HFFc6 (cell line): ENCODE results near the gene DOCK2. TPM values are rescaled to one million over a fixed set of nuclear protein-coding genes. Genes with fewer than 3 reads are reported as not detected.
"Not testable (repeated sequence)": the region's sequence is repeated elsewhere in the genome, so short reads cannot be mapped to it uniquely, and the experiment has no call there.

Experiments
- DNase-seq: peaks from one replicate; pipeline ENCODE4 v3.0.0-alpha.2; 2018
- H3K27ac Mint-ChIP-seq: 2 replicates; pipeline ENCODE4 v1.8.0; 2020; ENCODE audit warnings: mild to moderate bottlenecking, mixed read lengths
- H3K27me3 Mint-ChIP-seq: 2 replicates; pipeline ENCODE4 v1.8.0; 2021; ENCODE audit warnings: mild to moderate bottlenecking, moderate library complexity, mixed read lengths; ENCODE audit not compliant: insufficient read depth
- H3K36me3 Mint-ChIP-seq: 2 replicates; pipeline ENCODE4 v1.8.0; 2021; ENCODE audit warnings: low read depth, mixed read lengths
- H3K4me1 Mint-ChIP-seq: 2 replicates; pipeline ENCODE4 v1.8.0; 2020; ENCODE audit warnings: low read depth, mixed read lengths
- H3K4me3 Mint-ChIP-seq: 2 replicates; pipeline ENCODE4 v1.8.0; 2020; ENCODE audit warnings: mild to moderate bottlenecking, moderate library complexity, mixed read lengths
- H3K9me3 Mint-ChIP-seq: 2 replicates; pipeline ENCODE4 v1.8.0; 2020; ENCODE audit warnings: mild to moderate bottlenecking, mixed read lengths
- total RNA-seq, 6 experiments: library from RNA; stranded (reverse); fragmentation: NEBNext Ultra II Directional; extraction: Animal tissue kit (Norgen Biotek cat#: 25700); gene quantifications; 2 replicates in 1 of 6; 3 replicates in 5 of 6; pipeline ENCODE4 v1.2.3, GENCODE V29; 2021
- TF ChIP-seq, protein P1 (sequence below): fragments of 200-600 bp; sonication (generic); IDR thresholded peaks from 2 replicates; pipeline ENCODE4 v1.5.0; 2021; ENCODE audit warnings: antibody characterized with exemption, mild to moderate bottlenecking

The DOCK2 gene
- total RNA-seq, 6 experiments from 2014 or later = 1.4 to 6.5 (median 3.0) TPM

DNA sequence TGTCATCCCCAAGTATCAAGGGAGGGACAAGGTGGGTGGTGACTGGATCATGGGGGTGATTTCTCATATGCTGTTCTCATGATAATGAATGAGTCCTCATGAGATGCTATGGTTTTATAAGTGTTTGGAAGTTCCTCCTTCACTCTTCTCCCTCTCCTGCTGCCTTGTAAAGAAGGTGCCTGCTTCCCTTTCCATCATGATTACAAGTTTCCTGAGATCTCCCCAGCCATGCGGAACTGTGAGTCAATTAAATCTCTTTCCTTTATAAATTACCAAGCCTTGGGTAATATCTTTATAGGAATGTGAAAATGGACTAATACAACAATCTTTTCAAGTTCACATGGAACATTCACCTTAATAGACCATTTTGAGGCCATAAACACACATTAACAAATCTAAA lies 21.5 kb upstream of the DOCK2 start:
- Mint-ChIP-seq H3K27me3 (peaks cover 2% of the 10 kb centered on the region; the same call in 1 of the 2 replicates), H3K4me3 (no peak overlapping the region), H3K4me1 (peaks cover 7% of the 10 kb centered on the region), H3K9me3 (peaks cover 28% of the 10 kb centered on the region), H3K27ac (no peak overlapping the region), H3K36me3 (peaks cover 40% of the 10 kb centered on the region)
- TF ChIP-seq, protein P1, sequence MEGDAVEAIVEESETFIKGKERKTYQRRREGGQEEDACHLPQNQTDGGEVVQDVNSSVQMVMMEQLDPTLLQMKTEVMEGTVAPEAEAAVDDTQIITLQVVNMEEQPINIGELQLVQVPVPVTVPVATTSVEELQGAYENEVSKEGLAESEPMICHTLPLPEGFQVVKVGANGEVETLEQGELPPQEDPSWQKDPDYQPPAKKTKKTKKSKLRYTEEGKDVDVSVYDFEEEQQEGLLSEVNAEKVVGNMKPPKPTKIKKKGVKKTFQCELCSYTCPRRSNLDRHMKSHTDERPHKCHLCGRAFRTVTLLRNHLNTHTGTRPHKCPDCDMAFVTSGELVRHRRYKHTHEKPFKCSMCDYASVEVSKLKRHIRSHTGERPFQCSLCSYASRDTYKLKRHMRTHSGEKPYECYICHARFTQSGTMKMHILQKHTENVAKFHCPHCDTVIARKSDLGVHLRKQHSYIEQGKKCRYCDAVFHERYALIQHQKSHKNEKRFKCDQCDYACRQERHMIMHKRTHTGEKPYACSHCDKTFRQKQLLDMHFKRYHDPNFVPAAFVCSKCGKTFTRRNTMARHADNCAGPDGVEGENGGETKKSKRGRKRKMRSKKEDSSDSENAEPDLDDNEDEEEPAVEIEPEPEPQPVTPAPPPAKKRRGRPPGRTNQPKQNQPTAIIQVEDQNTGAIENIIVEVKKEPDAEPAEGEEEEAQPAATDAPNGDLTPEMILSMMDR = no peak
- DNase-seq = no peak

DNA sequence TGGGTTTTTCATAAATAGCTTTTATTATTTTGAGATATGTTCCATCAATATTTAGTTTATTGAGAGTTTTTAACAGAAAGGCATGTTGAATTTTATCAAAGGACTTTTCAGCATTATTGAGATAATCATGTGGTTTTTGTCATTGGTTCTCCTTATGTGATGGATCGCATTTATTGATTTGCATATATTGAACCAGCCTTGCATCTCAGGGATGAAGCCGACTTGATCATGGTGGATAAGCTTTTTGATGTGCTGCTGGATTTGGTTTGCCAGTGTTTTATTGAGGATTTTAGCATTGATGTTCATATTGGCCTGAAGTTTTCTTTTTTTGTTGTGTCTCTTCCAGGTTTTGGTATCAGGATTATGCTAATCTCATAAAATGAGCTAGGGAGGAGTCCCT lies 12.8 kb upstream of the DOCK2 start:
- peaks cover 38% of the 10 kb centered on the region for H3K36me3 Mint-ChIP-seq
- H3K4me1 Mint-ChIP-seq = peaks cover 43% of the 10 kb centered on the region
- not testable (repeated sequence) for DNase-seq, H3K27me3 Mint-ChIP-seq, H3K4me3 Mint-ChIP-seq, H3K27ac Mint-ChIP-seq
- peaks cover 17% of the 10 kb centered on the region for H3K9me3 Mint-ChIP-seq

DNA sequence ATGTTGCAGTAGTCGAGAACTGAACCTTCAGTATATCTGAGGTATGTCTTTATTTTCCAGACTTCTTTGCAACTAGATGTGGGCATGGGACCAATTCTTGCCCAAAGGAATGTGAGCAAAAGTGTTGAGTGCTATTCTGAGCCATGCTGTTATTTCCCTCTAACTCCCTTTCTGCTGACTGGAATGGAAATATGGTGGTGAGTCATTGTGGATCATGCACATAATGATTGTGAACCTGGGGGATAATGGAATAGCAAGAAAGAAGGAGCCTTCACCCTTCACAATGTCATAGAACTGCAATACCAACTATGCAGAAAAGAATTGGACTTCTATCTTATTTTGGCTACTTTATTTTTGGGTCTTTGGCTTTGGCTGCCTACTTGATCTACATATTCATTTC lies 10.3 kb upstream of the DOCK2 start:
- no peak overlapping the region for H3K4me3 Mint-ChIP-seq
- peaks cover 31% of the 10 kb centered on the region for H3K36me3 Mint-ChIP-seq
- TF ChIP-seq, protein P1 = no peak
- peak; percentile 92 for DNase-seq
- H3K4me1 Mint-ChIP-seq = peaks cover 68% of the 10 kb centered on the region
- H3K27ac Mint-ChIP-seq = peak overlapping the region; percentile 67
- H3K27me3 Mint-ChIP-seq = no peaks in the 10 kb centered on the region; the same call in 1 of the 2 replicates
- peaks cover 12% of the 10 kb centered on the region for H3K9me3 Mint-ChIP-seq

DNA sequence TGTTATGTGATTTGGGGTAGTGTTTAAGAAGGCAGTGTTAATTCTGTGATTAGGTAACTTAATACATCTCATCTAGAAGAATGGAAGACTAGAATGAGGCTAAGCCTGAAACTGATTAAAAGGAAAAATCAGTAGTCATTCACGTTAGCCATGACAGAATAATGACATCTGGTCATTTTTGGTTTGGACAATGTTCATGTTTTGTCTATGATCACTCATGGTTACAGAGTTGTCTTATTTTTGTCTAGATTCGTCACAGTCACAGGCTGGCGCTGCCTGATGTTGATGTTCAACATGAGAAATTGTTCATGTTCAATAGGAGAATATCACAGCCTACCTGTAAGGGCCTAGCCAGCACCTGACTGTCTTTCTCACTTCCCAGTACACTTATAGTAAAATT lies 9.5 kb upstream of the DOCK2 start:
- Mint-ChIP-seq H3K36me3 (peaks cover 31% of the 10 kb centered on the region), H3K27ac (peak overlapping the region; percentile 67), H3K4me3 (no peak overlapping the region), H3K4me1 (peaks cover 76% of the 10 kb centered on the region), H3K27me3 (no peaks in the 10 kb centered on the region; the same call in 1 of the 2 replicates), H3K9me3 (peaks cover 12% of the 10 kb centered on the region)
- TF ChIP-seq, protein P1 = no peak
- DNase-seq = no peak

DNA sequence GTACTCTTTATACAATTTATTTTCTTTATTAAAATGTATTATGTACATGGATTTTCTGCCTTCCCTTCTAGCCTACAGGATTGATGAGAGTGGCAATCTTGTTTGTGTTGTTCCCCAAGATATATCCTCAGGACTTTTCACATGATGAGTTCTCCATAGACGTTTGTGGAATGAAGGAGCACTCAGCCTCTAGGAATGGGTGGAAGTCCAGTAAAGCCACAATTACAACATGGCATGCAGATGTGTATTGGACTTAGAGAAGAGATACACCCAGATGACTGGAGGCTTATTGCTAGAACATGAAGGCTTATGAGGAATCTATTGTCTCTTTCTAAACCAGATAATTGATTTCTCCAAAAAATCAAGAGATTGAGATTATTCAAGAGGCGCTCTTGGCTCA lies 8.2 kb upstream of the DOCK2 start:
- Mint-ChIP-seq H3K4me3 (peak overlapping the region; percentile 13; the same call in 1 of the 2 replicates), H3K27ac (peak overlapping the region; percentile 81), H3K9me3 (peaks cover 6% of the 10 kb centered on the region), H3K4me1 (peaks cover 89% of the 10 kb centered on the region), H3K36me3 (peaks cover 24% of the 10 kb centered on the region), H3K27me3 (no peaks in the 10 kb centered on the region; the same call in 1 of the 2 replicates)
- peak; percentile 89 for DNase-seq
- TF ChIP-seq, protein P1 = no peak

DNA sequence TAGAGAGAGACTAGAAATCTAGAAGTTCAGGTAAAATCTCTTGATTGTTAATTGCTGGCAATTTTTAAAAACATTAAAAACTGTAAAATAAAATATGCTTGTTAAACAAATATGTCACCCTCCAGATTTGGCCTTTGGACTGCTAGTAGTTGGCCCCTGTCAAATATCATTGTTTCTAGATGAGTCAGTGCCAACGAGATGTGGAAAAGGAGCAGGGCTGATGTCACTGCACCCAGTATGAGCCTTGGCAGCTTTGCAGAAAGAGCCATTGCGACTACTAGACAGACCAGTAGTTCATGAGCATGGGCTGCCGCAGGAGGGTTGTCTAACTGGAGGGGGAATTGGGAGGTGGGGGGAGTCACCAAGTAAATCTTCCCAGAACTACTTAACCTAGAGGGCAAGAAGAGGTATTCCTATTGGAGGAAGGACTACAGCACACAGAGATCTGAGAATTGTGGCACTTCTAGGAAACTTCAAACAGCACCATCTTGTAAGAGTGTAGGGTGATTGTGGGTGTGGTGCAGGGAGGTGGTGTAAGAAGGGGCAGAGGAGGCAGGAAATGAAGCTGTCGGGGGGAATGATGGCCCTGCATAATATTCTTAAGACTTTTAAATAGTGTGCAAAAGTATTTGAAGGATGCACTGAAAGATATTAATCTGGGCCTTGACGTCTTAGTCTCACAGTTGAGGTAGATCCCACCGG lies 7.1 kb upstream of the DOCK2 start:
- Mint-ChIP-seq H3K27ac (peak overlapping the region; percentile 81), H3K27me3 (no peaks in the 10 kb centered on the region; the same call in 1 of the 2 replicates), H3K4me1 (peaks cover 87% of the 10 kb centered on the region), H3K9me3 (peaks cover 13% of the 10 kb centered on the region), H3K4me3 (peak overlapping the region; percentile 50), H3K36me3 (peaks cover 29% of the 10 kb centered on the region)
- DNase-seq = peak; percentile 88
- TF ChIP-seq, protein P1 = no peak
